HG03108 (cell line): ENCODE measurements around the gene SLFN12.
"Not testable (repeated sequence)": the region's sequence is repeated elsewhere in the genome, so short reads cannot be mapped to it uniquely, and the experiment has no call there.

Experiments
- ATAC-seq: cut with Tn5 transposase; IDR thresholded peaks from one replicate; pipeline ENCODE4 v1.9.1; 2021; ENCODE audit warnings: moderate library complexity; ENCODE audit not compliant: unreplicated experiment

The SLFN12 gene

DNA sequence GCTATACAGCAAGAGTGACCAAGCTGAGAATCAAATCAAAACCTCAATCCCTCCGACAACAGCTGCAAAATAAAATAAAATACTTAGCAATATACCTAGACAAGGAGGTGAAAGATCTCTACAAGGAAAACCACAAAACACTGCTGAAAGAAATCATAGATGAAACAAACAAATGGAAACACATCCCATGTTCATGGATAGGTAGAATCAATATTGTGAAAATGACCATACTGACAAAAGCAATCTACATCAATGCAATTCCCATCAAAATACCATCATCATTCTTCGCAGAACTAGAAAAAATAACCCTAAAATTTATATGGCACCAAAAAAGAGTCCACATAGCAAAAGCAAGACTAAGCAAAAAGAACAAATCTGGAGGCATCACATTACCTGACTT is 17.6 kb downstream of the SLFN12 start:
- not testable (repeated sequence) for ATAC-seq

DNA sequence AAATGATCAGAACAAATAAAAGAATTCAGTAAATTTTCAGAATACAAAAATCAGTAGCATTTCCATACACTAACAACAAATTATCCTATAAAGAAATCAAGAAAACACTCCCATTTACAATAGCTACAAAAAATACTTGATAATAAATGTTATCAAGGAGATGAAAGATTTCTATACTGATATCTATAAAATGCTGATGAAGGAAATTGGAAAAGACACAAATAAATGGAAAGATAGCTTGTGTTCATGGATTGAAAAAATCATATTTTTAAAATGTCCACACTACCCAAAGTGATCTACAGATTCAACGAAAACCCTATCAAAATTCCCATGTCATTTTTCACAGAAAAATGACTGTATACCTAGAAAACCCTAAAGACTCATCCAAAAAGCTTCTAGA is 18.1 kb downstream of the SLFN12 start:
- no peak for ATAC-seq

DNA sequence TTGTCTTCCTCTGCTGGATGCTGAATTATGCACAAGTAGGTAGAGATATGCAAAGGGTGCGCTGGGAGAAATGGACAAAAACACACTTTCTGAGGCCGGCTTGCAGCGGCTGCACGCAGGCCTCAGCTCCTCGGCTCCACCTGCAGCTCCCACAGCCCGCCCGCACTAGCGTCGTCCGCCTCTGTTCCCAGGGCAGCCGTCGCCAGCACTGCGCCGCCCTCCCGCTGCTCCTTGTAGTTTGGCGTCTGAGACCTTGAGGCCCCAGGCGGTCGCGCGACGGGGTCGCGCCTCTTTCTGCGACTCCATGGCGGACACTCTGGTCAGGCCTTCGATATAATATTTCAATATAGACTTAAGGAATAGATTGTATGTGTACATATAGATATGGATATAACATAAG is 24.8 kb downstream of the SLFN12 start:
- ATAC-seq: no peak

DNA sequence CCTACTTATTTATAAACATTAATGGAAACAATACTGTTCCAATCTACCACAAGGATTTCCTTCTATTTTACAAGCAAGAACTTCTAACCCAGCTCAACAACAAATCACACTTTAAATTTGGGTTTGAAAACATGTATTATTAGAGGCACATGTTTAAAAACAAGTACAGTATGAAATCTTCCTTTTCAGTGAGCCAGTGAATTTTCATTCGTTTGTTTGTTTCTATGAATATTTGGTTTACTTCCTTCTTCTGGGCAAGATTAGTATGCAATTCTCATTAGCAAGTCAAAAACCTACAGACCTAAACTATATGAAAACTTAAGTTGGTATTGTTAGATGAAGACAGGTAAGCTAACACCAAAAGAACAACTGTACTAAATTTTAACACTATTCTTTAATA is 25.7 kb downstream of the SLFN12 start:
- ATAC-seq: no peak

DNA sequence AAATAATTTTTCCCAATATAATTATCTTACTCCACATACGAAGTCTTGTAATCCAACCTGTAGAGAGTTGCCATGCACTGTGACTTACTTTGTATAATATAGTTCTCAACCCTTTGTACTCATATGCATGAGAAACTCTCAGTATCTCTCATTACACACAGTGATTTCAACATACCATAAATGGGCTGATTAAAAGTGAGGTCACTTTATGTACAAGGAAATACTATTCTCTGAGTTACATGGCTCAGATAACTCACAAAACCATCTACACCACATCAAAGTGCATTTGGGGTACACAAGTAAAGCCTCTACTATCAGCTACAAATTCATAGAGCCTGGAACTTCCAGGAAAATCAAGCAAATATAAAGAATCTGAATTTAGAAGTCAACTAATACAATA is 27.9 kb downstream of the SLFN12 start:
- ATAC-seq: no peak

DNA sequence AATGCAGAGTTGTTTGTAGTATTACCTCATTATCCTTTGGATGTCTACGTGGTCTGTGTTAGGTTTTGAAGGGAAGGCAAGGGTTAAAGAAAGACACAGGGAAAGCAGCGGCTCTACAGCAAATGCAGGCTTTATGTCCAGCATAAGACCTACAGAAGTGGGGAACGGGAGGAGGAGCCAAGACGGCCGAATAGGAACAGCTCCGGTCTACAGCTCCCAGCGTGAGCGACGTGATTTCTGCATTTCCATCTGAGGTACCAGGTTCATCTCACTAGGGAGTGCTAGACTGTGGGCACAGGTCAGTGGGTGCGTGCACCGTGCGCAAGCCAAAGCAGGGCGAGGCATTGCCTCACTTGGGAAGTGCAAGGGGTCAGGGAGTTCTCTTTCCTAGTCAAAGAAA is 38.5 kb downstream of the SLFN12 start:
- not testable (repeated sequence) for ATAC-seq

DNA sequence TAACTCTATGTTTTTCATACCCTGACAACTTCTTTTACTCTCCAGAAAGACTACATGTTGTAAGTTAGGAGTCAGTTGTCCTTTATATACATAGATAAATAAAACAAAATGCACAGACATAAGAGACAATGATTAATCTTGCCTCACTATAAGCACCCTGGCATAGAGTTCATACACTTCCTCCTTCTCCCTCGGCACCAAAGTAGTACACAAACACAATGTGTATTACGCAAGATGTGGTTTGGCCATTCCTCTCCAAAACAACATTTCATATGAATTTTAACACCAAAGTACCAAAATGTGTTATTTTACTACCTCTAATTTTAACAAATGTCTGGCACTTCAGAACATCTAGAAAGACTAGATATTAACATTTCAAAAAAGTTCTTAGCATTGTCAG is 41.6 kb downstream of the SLFN12 start:
- no peak for ATAC-seq

DNA sequence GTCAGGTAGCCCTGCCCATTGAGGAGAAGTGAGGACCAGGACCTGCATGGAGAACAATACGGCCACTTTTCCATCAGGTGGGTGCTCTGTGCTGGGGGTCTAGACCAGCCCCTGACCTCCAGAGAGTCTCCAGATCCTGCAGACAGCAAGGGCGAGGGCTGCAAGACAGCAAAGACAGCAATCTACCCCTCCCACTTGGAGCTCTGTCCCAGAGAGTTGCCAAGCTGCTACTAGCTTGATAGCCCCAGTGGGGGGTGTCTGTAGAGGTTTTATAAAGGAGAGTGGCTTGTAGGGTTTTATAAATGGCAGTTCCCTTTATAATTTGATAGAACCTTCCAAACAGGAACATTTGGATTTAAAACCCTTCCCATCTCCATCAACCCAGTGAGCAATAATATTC is 42.1 kb downstream of the SLFN12 start:
- no peak for ATAC-seq

DNA sequence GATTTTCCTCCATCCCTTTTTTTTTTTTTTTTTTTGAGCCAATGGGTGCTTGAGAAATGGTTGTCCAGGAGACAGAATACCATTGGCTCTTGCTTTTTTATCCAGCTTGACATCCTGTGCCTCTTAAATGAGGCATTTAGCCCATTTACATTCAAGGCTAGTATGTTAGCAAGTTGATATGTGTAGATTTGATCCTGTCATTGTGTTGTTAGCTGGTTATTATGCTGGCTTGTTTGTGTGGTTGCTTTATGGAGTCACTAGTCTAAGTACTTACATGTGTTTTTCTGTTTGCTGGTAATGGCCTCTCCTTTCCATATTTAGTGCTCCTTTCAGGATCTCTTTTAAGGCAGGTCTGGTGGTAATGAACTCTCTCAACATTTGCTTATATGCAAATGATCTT is 44.8 kb downstream of the SLFN12 start:
- ATAC-seq: no peak

DNA sequence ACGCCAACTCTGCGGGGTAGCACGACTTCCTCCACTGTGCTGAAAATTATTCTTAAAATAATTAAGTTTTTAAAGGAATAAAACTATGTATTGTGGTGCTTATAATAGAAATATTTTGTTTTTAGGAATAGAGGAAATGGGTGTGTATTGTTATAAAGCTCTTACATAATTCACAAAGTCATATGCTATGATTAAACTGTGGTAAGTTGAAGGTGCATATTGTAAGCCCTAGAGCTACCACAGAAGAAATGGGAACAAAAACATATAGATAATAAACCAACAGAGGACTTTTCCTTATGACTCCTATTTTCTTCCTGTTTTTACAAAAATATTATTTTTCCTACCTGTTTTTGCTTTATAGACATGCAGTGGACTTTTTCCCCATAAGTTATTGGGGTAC is 54.6 kb downstream of the SLFN12 start:
- no peak for ATAC-seq

DNA sequence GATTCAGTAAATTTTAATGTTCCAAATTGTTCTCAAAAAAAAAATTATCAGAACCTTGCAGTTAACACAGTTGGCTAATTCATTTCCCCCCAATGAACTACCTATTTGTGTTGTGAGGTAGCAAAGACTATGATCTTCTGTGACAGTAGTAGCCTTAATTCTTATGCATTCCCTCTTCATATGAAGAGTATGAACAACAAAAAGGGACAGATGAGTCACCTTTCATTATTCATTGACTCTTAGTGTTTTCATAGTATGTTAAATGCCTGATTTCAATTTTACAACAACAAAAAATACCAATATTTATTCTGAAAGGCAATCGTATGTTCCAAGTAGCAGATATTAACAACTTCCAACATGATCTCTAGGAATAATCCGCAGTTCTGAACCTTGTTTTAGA is 55.2 kb downstream of the SLFN12 start:
- no peak for ATAC-seq

DNA sequence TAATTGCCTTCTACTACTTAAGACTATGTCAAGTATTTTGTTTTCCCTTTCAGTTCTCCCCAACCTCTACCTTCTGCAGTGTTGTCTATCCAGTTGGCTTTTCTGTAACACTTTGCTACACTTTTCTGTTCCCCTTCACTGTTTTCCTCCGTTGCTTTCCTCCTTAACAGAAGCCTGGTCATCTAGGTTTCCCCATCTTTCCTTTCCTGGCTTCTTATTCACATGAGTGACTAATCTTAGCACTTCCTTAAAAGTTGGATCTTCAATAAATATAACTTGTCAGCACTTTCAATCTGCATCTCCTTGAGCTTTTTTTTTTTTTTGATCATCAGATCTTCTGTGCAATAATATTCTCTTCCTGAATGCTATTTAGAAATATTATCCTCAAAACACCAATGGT is 56.1 kb downstream of the SLFN12 start:
- no peak for ATAC-seq

DNA sequence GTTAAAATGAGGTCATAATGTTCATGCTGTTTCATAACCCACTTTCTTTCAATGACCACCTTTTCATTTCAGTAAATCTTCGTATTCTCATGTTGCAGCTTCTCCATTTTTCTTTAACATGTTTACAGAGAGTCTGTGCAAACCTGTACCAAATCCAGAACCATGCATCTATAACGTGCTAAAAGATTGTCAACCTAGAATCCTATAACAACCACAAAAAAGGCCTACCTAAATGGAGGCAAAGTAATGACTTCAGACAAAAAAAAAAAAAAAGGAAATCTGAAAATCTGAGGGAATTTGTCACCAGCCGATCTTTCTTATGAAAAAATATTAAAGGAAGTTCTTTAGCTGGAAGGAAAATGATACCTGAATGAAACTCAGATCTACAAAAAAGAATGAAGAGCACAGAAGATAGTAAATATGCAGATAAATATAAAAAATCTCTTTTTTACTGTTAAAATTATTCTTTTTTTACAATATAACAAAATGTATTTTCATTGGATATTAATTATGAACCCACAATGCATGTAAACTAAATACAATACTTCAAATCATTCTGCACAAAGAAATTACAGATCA is 57.4 kb downstream of the SLFN12 start:
- ATAC-seq: no peak

DNA sequence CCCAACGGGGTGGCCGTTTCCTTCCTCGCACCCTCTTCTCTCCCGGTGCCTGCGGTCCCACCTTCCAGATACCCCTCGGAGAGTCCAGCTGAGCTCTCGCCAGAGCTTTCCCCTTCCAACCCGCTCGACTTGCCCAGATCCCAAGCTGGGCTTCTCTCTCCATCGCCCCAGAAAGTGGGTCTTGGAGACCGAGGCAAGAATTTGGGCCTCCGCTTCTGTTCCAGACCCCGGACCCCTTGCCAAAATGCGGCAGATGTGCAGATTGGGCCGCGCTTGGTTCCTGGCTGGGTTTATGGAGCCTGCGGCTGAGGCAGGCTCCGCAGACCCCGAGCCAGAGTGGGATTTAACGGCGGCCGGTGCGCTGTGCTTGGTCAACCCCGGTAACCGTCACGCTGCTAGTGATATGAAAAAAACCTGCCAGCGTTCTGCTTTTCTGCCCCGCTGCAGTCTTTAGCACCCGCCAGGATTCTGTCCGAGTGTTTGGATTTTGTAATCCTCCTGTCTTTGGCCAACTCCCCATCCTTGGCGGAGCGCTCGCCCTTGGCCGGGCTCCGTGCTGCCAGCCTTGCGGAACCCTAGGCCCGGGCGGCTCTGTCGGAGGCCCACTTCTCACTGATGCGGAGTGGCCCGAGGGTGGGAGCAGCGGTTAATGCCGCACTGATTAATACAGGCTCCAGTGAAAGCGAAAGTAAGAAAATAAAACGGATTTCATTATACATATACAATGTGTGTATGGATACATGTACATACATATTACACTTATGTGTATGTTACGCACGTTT is 58.1 kb downstream of the SLFN12 start:
- no peak for ATAC-seq

DNA sequence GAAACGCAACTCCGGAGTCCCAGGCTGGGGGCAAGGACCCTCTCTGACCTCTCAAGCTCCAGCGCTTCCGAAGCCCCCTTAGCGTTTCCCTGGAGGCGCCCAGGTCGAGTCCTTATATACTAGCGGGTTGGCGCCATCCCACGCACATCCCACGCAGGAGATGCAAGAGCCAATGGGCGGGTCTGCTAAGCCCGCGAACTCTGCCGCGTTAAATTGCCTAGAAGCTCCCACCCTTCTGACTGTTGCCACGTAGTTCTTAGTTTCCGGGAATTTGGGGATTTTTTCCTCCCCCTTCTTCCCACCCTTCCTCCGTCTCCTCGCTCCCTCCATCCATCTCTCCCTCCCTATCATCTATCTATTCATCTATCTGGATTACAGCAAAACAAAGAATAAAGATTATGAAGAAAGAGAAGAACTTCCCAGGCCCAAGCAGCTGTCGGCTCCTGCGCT is 58.7 kb downstream of the SLFN12 start, which contains the start of gene SLFN11:
TSS of gene SLFN11 (minus strand) at position 88 of the 450 bp plus-strand sequence. CDS start 9,814 bp downstream, outside the sequence.
- ATAC-seq: peak; percentile 52

DNA sequence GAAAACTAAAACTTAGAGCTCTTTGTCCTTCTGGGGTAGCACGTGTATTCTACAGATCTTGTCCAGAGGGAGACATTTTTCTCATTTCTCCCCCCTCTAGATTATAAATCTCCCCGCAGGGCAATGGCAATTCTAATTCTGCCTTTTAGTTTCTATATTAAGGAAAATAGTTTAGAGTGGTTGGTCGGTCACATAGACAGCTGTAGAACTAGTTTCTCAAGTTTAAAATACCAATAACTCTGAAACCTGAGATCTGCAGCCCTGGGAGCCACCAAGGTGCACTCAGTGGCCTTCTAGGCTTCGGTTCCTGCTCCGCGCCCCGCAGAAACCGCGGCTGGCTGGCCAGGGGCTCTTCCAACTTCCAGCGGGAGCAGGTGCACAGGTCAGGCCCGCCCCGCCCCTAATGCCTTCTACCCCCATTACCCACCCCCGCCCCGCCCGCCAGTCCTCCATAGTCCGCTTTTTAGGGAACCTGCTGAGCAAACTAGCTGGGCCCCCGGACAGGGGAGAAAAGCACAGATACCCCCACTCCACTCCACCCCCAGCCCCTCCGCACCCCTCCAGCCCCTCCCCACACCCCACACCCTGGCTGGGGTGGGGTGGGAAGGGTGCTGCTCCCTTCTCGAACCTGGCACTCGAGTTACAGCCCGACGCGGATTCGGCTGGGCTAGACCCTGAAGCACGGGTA is 59.3 kb downstream of the SLFN12 start:
- ATAC-seq: no peak

DNA sequence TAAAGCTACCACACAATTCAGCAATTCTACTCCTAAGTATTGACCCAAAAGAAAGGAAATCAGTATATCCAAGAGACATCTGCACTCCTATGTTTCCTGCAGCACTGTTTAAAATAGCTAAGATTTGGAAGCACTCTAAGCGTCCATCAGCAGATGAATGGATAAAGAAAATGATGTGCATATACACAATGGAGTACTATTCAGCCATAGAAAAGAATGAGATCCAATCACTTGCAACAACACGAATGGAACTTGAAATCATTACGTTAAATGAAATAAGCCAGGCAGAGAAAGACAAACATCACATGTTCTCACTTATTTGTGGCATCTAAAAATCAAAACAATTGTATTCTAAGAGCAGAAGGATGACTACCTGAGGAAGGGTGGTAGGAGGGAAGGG is 60.4 kb downstream of the SLFN12 start:
- ATAC-seq: no peak

DNA sequence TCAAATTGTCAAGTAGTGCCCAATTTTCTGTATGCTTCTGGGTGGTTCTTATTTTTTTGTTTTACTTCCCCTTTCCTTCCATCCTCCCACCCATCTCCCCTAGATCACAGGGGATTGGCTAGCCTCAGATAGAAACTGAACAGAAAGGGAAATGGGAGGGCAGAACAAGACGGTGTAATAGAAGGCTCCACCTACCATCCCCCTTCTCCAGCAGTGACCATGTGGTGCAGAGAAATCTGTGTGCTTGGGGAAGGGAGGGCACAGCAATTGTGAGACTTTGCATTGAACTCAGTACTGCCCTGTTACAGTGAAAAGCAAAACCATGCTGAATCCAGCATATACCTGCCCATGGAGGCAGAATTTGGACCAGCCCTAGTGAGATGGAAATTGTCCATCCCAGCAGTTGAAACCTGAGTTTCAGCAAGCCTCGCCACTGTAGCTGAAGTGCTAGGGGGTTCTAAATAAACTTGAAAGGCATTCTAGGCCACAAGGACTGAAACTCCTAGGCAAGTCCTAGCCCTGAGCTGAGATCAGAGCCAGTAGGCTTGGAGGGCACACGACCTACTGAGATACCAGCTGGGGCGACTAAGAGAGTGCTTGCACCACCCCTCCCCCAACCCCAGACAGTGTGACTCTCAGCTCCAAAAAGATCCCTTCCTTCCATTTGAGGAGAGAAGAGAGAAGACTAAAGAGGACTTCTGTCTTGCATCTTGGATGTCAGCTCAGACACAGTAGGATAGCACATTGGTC is 64.0 kb downstream of the SLFN12 start:
- peak; percentile 92 for ATAC-seq

DNA sequence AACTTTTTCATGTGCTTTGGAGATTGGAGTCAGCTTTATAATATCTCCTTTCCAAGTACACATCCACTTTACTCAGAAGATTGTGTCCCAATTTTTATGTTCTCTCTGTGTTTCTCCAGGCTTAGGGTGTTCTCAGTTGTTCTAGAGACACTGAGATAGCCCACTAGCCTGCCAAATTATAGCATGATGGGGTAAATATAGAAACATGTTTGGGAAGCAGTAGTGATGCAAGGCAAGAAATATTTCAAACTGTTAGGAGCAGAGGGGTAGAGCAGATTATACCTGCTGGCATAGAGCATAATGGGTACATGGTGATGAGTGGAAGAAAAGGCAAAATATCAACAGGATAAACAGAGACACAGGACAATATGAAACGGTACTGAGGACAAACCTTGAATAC is 71.3 kb downstream of the SLFN12 start:
- no peak for ATAC-seq
